Nephron progenitor cell (in vitro differentiated cells): ENCODE data around the gene ADGRV1.

ENCODE experiments used
- DNase-seq: peaks from one replicate; pipeline ENCODE4 v3.0.0; 2021
- H3K27ac Mint-ChIP-seq: 2 replicates; pipeline ENCODE4 v1.8.0; 2021; ENCODE audit warnings: mild to moderate bottlenecking, moderate library complexity, mixed read lengths
- H3K27me3 Mint-ChIP-seq: 2 replicates; pipeline ENCODE4 v1.8.0; 2021; ENCODE audit warnings: mild to moderate bottlenecking, low read depth, mixed read lengths; ENCODE audit not compliant: poor library complexity
- H3K36me3 Mint-ChIP-seq: 2 replicates; pipeline ENCODE4 v1.8.0; 2021; ENCODE audit warnings: low read depth, mixed read lengths
- H3K4me1 Mint-ChIP-seq: 2 replicates; pipeline ENCODE4 v1.8.0; 2021; ENCODE audit warnings: mixed read lengths
- H3K4me3 Mint-ChIP-seq: 2 replicates; pipeline ENCODE4 v1.8.0; 2021; ENCODE audit warnings: mild to moderate bottlenecking, moderate library complexity, mixed read lengths
- H3K9me3 Mint-ChIP-seq: 2 replicates; pipeline ENCODE4 v1.8.0; 2021; ENCODE audit warnings: mild to moderate bottlenecking, moderate library complexity, mixed read lengths
- TF ChIP-seq, protein P1 (sequence below): fragments of 200-600 bp; sonication (generic); IDR thresholded peaks from 2 replicates; pipeline ENCODE4 v1.5.0; 2021; ENCODE audit warnings: antibody characterized with exemption

ADGRV1 gene

GRCh38 chr5:90626493-90626892 lies 67.9 kb downstream of the ADGRV1 start:
- Mint-ChIP-seq H3K27me3 (no peaks in the 10 kb centered on the region), H3K36me3 (peaks cover 60% of the 10 kb centered on the region), H3K4me3 (no peak overlapping the region), H3K27ac (no peak overlapping the region), H3K4me1 (peaks cover 6% of the 10 kb centered on the region), H3K9me3 (no peaks in the 10 kb centered on the region)
- no peak for DNase-seq
- TF ChIP-seq, protein P1, sequence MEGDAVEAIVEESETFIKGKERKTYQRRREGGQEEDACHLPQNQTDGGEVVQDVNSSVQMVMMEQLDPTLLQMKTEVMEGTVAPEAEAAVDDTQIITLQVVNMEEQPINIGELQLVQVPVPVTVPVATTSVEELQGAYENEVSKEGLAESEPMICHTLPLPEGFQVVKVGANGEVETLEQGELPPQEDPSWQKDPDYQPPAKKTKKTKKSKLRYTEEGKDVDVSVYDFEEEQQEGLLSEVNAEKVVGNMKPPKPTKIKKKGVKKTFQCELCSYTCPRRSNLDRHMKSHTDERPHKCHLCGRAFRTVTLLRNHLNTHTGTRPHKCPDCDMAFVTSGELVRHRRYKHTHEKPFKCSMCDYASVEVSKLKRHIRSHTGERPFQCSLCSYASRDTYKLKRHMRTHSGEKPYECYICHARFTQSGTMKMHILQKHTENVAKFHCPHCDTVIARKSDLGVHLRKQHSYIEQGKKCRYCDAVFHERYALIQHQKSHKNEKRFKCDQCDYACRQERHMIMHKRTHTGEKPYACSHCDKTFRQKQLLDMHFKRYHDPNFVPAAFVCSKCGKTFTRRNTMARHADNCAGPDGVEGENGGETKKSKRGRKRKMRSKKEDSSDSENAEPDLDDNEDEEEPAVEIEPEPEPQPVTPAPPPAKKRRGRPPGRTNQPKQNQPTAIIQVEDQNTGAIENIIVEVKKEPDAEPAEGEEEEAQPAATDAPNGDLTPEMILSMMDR: no peak

GRCh38 chr5:90628492-90628891 lies 69.9 kb downstream of the ADGRV1 start:
- Mint-ChIP-seq H3K36me3 (peaks cover 56% of the 10 kb centered on the region), H3K4me1 (peaks cover 7% of the 10 kb centered on the region), H3K4me3 (no peak overlapping the region), H3K9me3 (no peaks in the 10 kb centered on the region), H3K27ac (peak overlapping the region; percentile 91), H3K27me3 (no peaks in the 10 kb centered on the region)
- no peak for DNase-seq
- TF ChIP-seq, protein P1: no peak

DNA sequence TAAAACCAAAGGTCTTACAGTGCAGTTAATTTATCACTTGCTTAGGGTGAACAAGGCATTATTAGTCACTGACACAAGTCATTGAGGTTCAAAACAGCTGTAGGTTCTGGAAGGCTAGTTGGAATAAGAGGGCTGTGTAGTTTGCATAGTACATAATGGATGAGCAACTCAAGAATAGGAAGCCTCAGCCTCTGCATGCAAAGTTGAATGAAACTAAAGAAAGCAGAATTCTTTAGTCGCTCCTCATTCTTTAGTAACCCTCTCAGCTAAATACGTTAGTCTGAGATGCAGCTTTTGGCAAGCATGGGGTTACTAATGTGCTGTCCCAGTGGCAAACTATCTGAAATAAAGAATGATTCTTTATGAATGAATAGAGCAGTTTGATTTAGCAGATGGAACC lies 74.2 kb downstream of the ADGRV1 start:
- H3K36me3 Mint-ChIP-seq: peaks cover 23% of the 10 kb centered on the region
- H3K4me1 Mint-ChIP-seq: peaks cover 7% of the 10 kb centered on the region
- no peak overlapping the region for H3K4me3 Mint-ChIP-seq
- no peak for DNase-seq
- H3K27me3 Mint-ChIP-seq: no peaks in the 10 kb centered on the region
- TF ChIP-seq, protein P1: no peak
- no peak overlapping the region for H3K27ac Mint-ChIP-seq
- H3K9me3 Mint-ChIP-seq: no peaks in the 10 kb centered on the region

DNA sequence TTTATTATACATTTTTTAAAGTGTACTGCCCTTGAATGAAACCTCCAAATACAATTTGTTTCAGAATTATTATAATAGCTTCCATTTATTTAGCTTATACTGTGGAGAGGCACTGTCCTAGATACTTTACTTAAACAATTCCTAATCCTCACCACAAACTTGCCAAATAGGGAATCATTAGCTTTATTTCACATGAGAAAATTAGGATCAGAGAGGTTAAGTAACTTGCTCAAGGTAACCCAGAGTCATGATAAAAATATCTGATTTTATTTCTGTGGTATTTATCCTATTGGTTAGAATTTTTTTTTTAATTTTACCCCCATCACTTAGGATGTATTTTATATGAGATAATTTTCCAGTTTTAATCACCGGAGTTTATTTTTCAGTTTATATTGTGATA lies 78.4 kb downstream of the ADGRV1 start:
- DNase-seq: no peak
- no peak overlapping the region for H3K4me3 Mint-ChIP-seq
- peaks cover 8% of the 10 kb centered on the region for H3K4me1 Mint-ChIP-seq
- peaks cover 5% of the 10 kb centered on the region for H3K36me3 Mint-ChIP-seq
- no peak overlapping the region for H3K27ac Mint-ChIP-seq
- TF ChIP-seq, protein P1: no peak
- no peaks in the 10 kb centered on the region for H3K27me3 Mint-ChIP-seq
- no peaks in the 10 kb centered on the region for H3K9me3 Mint-ChIP-seq

DNA sequence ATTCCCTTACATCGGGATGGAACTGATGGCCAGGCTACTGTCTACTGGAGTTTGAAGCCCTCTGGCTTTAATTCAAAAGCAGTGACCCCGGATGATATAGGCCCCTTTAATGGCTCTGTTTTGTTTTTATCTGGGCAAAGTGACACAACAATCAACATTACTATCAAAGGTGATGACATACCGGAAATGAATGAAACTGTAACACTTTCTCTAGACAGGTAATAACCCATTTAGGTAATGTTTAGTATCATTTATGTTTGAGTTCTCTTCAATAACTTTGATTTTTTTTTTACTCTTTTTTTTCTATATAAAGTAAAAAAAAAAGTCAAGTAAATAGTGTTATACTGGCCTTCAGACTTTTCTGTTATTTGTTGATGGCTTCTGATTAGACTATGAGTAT lies 79.1 kb downstream of the ADGRV1 start:
- Mint-ChIP-seq H3K4me3 (no peak overlapping the region), H3K27ac (no peak overlapping the region), H3K36me3 (peaks cover 9% of the 10 kb centered on the region), H3K9me3 (no peaks in the 10 kb centered on the region), H3K27me3 (no peaks in the 10 kb centered on the region), H3K4me1 (peaks cover 8% of the 10 kb centered on the region)
- TF ChIP-seq, protein P1: no peak
- DNase-seq: no peak

GRCh38 chr5:90638878-90639277 lies 80.3 kb downstream of the ADGRV1 start:
- DNase-seq: no peak
- Mint-ChIP-seq H3K27ac (peak overlapping the region; percentile 93), H3K4me1 (peaks cover 12% of the 10 kb centered on the region), H3K9me3 (no peaks in the 10 kb centered on the region), H3K27me3 (no peaks in the 10 kb centered on the region), H3K36me3 (peaks cover 13% of the 10 kb centered on the region), H3K4me3 (no peak overlapping the region)
- TF ChIP-seq, protein P1: no peak
